HEK293 (cell line): ENCODE data around the gene KCNB1.

Source experiments
- CTCF ChIA-PET: fragments of 350-600 bp; formaldehyde crosslinking; extraction: SDS; loops from one replicate; lab custom pipeline; 2021; ENCODE audit warnings: antibody characterized with exemption; lab: Yijun Ruan, JAX
- POLR2A ChIA-PET: fragments of 300-600 bp; formaldehyde crosslinking; extraction: SDS; loops from one replicate; lab custom pipeline; 2020; ENCODE audit warnings: antibody characterized with exemption, inconsistent platforms; lab: Yijun Ruan, JAX
- H3K27ac ChIP-seq: fragments of 200-500 bp; sonication (Bioruptor generic); 2 replicates; pipeline ENCODE4 v1.5.1; 2014; ENCODE audit warnings: low read depth, low read length, control low read depth, inconsistent platforms; ENCODE audit errors: extremely low read depth
- H3K36me3 ChIP-seq, 2 experiments: fragments of 200-500 bp in 1 of 2; sonication (Bioruptor generic) in 1 of 2; 1 replicate in 1 of 2; 2 replicates in 1 of 2; pipeline ENCODE4 v1.5.1; 2014 to 2017; ENCODE audit warnings: inconsistent platforms in 2 of 2, low read length in 2 of 2; ENCODE audit not compliant: control insufficient read depth in 2 of 2, insufficient read depth in 1 of 2
- H3K4me1 ChIP-seq: fragments of 200-500 bp; sonication (Bioruptor generic); 2 replicates; pipeline ENCODE4 v1.5.1; 2014; ENCODE audit warnings: mild to moderate bottlenecking, low read length, inconsistent platforms; ENCODE audit not compliant: control insufficient read depth, insufficient read depth
- H3K4me3 ChIP-seq: 2 replicates; pipeline ENCODE4 v1.5.1; 2011; ENCODE audit warnings: low read depth, mild to moderate bottlenecking, control low read depth, low read length, moderate library complexity
- H3K9me3 ChIP-seq: fragments of 200-500 bp; sonication (Bioruptor generic); 2 replicates; pipeline ENCODE4 v1.5.1; 2014; ENCODE audit warnings: low read depth, low read length, inconsistent platforms; ENCODE audit not compliant: control insufficient read depth, insufficient read depth
- HIC1 ChIP-seq: fragments of 450-650 bp; formaldehyde crosslinking; IDR thresholded peaks from 2 replicates; pipeline ENCODE4 v1.5.1; 2016; ENCODE audit warnings: missing biosample characterization, missing genetic modification characterization
- KLF16 ChIP-seq: fragments of 450-650 bp; formaldehyde crosslinking; IDR thresholded peaks from 2 replicates; pipeline ENCODE4 v1.5.1; 2017; ENCODE audit warnings: missing biosample characterization, missing genetic modification characterization
- PATZ1 ChIP-seq: fragments of 450-650 bp; formaldehyde crosslinking; IDR thresholded peaks from 2 replicates; pipeline ENCODE4 v1.5.1; 2016; ENCODE audit warnings: missing biosample characterization, missing genetic modification characterization
- PBX3 ChIP-seq: sonication (generic); formaldehyde crosslinking; IDR thresholded peaks from 2 replicates; pipeline ENCODE4 v1.8.1; 2022; ENCODE audit warnings: mild to moderate bottlenecking, moderate library complexity, missing genetic modification reagents
- ZBTB17 ChIP-seq: fragments of 450-650 bp; formaldehyde crosslinking; IDR thresholded peaks from 2 replicates; pipeline ENCODE4 v1.5.1; 2016; ENCODE audit warnings: missing biosample characterization, missing genetic modification characterization
- ZFHX2 ChIP-seq: fragments of 450-650 bp; formaldehyde crosslinking; conservative IDR thresholded peaks from 2 replicates; pipeline ENCODE4 v1.5.1; 2016; ENCODE audit warnings: missing biosample characterization, missing genetic modification characterization
- ZFP41 ChIP-seq: fragments of 450-650 bp; formaldehyde crosslinking; IDR thresholded peaks from 2 replicates; pipeline ENCODE4 v1.5.1; 2016; ENCODE audit warnings: missing biosample characterization, missing genetic modification characterization, borderline replicate concordance
- ZNF112 ChIP-seq: fragments of 450-650 bp; formaldehyde crosslinking; IDR thresholded peaks from 2 replicates; pipeline ENCODE4 v1.5.0; 2017; ENCODE audit warnings: missing biosample characterization, missing genetic modification characterization
- ZNF146 ChIP-seq: fragments of 450-650 bp; formaldehyde crosslinking; IDR thresholded peaks from 2 replicates; pipeline ENCODE4 v1.5.1; 2016; ENCODE audit warnings: missing biosample characterization, missing genetic modification characterization
- ZNF449 ChIP-seq: fragments of 450-650 bp; formaldehyde crosslinking; IDR thresholded peaks from 2 replicates; pipeline ENCODE4 v1.5.1; 2017; ENCODE audit warnings: missing biosample characterization, mild to moderate bottlenecking, missing genetic modification characterization, moderate library complexity
- ZNF48 ChIP-seq: fragments of 450-650 bp; formaldehyde crosslinking; IDR thresholded peaks from 2 replicates; pipeline ENCODE4 v1.5.1; 2016; ENCODE audit warnings: missing biosample characterization, missing genetic modification characterization
- ZNF645 ChIP-seq: fragments of 450-650 bp; formaldehyde crosslinking; IDR thresholded peaks from 2 replicates; pipeline ENCODE4; 2016; ENCODE audit warnings: missing biosample characterization, missing genetic modification characterization
- ZNF768 ChIP-seq: fragments of 450-650 bp; formaldehyde crosslinking; IDR thresholded peaks from 2 replicates; pipeline ENCODE4 v1.5.1; 2018; ENCODE audit warnings: missing biosample characterization, mild to moderate bottlenecking, missing genetic modification characterization
- ZSCAN5A ChIP-seq: fragments of 450-650 bp; formaldehyde crosslinking; IDR thresholded peaks from 2 replicates; pipeline ENCODE4 v1.5.1; 2016; ENCODE audit warnings: missing biosample characterization, missing genetic modification characterization
- TF ChIP-seq, protein P1 (sequence below): fragments of 450-650 bp; formaldehyde crosslinking; conservative IDR thresholded peaks from 2 replicates; pipeline ENCODE4 v1.5.1; 2016; ENCODE audit warnings: low read depth, missing biosample characterization, missing genetic modification characterization

The KCNB1 gene

GRCh38 chr20:49517805-49518100, 35.3 kb upstream of the KCNB1 start:
- Histone ChIP-seq H3K4me3 (no peak overlapping the region), H3K4me1 (no peaks in the 10 kb centered on the region), H3K36me3 (no peaks in the 10 kb centered on the region), H3K9me3 (no peaks in the 10 kb centered on the region), H3K27ac (no peak overlapping the region)
- ChIA-PET POLR2A (no interaction called here), CTCF (interaction anchor here (1.6 kb wide), 1 partner anchor 23 kb away, joined by 9 read pairs; no protein-coding TSS in a partner anchor)
- TF ChIP-seq PATZ1 (tag by site-specific recombination) (no peak), ZNF112 (tag by site-specific recombination) (no peak)

DNA sequence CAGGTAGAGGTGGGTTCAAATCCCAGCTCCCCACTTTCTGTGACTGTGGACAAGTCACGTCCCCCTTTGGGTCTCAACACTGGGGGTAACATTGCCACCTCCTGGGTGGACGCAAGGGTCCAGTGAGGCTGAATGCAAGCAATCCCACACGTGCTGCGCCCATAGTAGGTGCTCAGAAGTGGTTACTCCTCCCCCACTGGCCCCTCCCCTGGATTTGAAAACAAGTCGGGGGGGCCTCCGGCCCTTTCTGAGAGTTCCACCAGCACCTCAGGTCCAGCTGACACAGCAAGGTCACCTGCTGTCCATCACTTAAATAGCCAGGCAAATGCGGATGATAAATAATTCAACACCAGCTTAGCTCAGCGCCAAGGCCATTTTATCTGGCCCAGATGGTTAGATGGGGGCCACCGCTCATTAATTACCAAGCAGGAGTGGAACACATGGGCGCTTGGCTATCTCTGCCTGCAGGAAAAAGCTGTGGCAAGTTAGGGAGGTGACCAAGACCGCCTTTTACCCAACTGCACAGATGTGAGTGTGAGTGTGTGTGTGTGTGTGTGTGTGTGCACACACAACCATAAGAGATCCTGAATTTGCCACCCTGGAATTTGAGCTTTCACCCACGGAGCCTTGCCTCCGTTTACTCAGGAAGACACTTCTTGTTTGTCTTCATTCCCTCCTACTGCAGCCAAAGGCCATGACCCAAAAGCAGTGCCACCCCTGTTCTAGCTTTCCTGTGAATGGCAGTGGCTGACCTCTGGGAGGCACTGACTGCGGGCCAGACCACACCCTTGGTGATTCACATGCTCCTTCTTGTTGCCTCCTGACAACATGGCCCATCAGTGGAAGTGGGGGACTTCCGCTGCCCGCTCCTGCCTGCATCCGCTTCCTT, 34.7 kb upstream of the KCNB1 start:
- TF ChIP-seq PBX3 (CRISPR knock-in tag) (no peak), ZNF645 (tag by site-specific recombination) (no peak), ZNF146 (tag by site-specific recombination) (no peak), ZNF768 (tag by site-specific recombination) (no peak), ZBTB17 (no peak), ZNF48 (tag by site-specific recombination) (no peak), ZFHX2 (tag by site-specific recombination) (no peak), ZSCAN5A (tag by site-specific recombination) (no peak), ZNF449 (tag by site-specific recombination) (no peak), ZFP41 (tag by site-specific recombination) (no peak), HIC1 (tag by site-specific recombination) (no peak), KLF16 (tag by site-specific recombination) (no peak)
- TF ChIP-seq, protein P1, sequence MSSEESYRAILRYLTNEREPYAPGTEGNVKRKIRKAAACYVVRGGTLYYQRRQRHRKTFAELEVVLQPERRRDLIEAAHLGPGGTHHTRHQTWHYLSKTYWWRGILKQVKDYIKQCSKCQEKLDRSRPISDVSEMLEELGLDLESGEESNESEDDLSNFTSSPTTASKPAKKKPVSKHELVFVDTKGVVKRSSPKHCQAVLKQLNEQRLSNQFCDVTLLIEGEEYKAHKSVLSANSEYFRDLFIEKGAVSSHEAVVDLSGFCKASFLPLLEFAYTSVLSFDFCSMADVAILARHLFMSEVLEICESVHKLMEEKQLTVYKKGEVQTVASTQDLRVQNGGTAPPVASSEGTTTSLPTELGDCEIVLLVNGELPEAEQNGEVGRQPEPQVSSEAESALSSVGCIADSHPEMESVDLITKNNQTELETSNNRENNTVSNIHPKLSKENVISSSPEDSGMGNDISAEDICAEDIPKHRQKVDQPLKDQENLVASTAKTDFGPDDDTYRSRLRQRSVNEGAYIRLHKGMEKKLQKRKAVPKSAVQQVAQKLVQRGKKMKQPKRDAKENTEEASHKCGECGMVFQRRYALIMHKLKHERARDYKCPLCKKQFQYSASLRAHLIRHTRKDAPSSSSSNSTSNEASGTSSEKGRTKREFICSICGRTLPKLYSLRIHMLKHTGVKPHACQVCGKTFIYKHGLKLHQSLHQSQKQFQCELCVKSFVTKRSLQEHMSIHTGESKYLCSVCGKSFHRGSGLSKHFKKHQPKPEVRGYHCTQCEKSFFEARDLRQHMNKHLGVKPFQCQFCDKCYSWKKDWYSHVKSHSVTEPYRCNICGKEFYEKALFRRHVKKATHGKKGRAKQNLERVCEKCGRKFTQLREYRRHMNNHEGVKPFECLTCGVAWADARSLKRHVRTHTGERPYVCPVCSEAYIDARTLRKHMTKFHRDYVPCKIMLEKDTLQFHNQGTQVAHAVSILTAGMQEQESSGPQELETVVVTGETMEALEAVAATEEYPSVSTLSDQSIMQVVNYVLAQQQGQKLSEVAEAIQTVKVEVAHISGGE (tag by site-specific recombination) = no peak
- Histone ChIP-seq H3K4me1 (no peaks in the 10 kb centered on the region), H3K36me3 (no peaks in the 10 kb centered on the region), H3K4me3 (no peak overlapping the region), H3K9me3 (no peaks in the 10 kb centered on the region), H3K27ac (no peak overlapping the region)
- ChIA-PET CTCF (interaction anchor here (0.7 to 2.0 kb wide), 6 partner anchors 10 to 91 kb away, joined by 3 to 9 read pairs (median 5); no protein-coding TSS in a partner anchor), POLR2A (no interaction called here)
